GM18502 (cell line): ENCODE measurements around the gene SFT2D1.
A peak's percentile ranks its signal among the peaks of the same experiment; 100 is the strongest.

Experiments
- ATAC-seq: cut with Tn5 transposase; IDR thresholded peaks from one replicate; pipeline ENCODE4 v1.9.1; 2021; ENCODE audit warnings: mild to moderate bottlenecking; ENCODE audit not compliant: unreplicated experiment, poor library complexity

Gene SFT2D1

GRCh38 chr6:166282394-166283032 lies 59.8 kb downstream of the SFT2D1 start:
- ATAC-seq = no peak

- peak; percentile 73 for ATAC-seq
Measured at GRCh38 chr6:166281104-166281503, 61.2 kb downstream of the SFT2D1 start.

- no peak for ATAC-seq
Measured at GRCh38 chr6:166279393-166279679, 63.0 kb downstream of the SFT2D1 start.

- no peak for ATAC-seq
Measured at GRCh38 chr6:166278579-166279392, 63.6 kb downstream of the SFT2D1 start.

- ATAC-seq = peak; percentile 34
Measured at GRCh38 chr6:166277892-166278578, 64.3 kb downstream of the SFT2D1 start.

GRCh38 chr6:166277018-166277417 lies 65.3 kb downstream of the SFT2D1 start:
- ATAC-seq = no peak

GRCh38 chr6:166275714-166276166 lies 66.6 kb downstream of the SFT2D1 start:
- ATAC-seq = peak; percentile 80

- ATAC-seq = no peak
Measured at GRCh38 chr6:166274739-166275370, 67.5 kb downstream of the SFT2D1 start.

GRCh38 chr6:166274163-166274562 lies 68.2 kb downstream of the SFT2D1 start:
- ATAC-seq = no peak

- no peak for ATAC-seq
Measured at GRCh38 chr6:166271376-166271765, 71.0 kb downstream of the SFT2D1 start.

GRCh38 chr6:166270706-166271375 lies 71.5 kb downstream of the SFT2D1 start:
- ATAC-seq = no peak
